GM12878 (cell line): Measurements from ENCODE around the gene DDX31. TPM values are rescaled to one million over a fixed set of nuclear protein-coding genes. Genes with fewer than 3 reads are reported as not detected.

Experiments used
- ATAC-seq: fragments of 200-7000 bp; cut with Tn5 transposase; 3 replicates; pipeline ENCODE4 v1.9.1; 2020; ENCODE audit warnings: mild to moderate bottlenecking, moderate library complexity
- BruUV-seq: library from RNA; stranded (reverse); fragments of 400-500 nt; replicated peaks from 2 replicates; lab custom pipeline; 2021; lab: Mats Ljungman, UMichigan
- CTCF ChIA-PET: fragments of 300-600 bp; sonication (Branson Sonifier 250); formaldehyde crosslinking; extraction: SDS; loops from one replicate; lab custom pipeline; 2021; ENCODE audit warnings: inconsistent platforms; lab: Yijun Ruan, JAX
- POLR2A ChIA-PET: fragments of 350-600 bp; formaldehyde crosslinking; extraction: SDS; loops from one replicate; lab custom pipeline; 2021; ENCODE audit warnings: inconsistent platforms; lab: Charles Lee
- RAD21 ChIA-PET: fragments of 300-600 bp; sonication (Branson Sonifier 250); formaldehyde crosslinking; loops from one replicate; lab custom pipeline; 2023; ENCODE audit warnings: antibody characterized with exemption; ENCODE audit not compliant: unreplicated experiment; lab: Charles Lee
- SMC1A ChIA-PET: fragments of 300-600 bp; sonication (Branson Sonifier 250); formaldehyde crosslinking; loops from one replicate; lab custom pipeline; 2023; ENCODE audit not compliant: unreplicated experiment, uncharacterized antibody; lab: Charles Lee
- DNase-seq: peaks from one replicate; pipeline ENCODE4 v3.0.0-alpha.2; 2011; ENCODE audit warnings: low read depth, low spot score
- FAIRE-seq: peaks from 3 replicates; lab custom pipeline; 2011; peaks lifted over from hg19 to GRCh38; lab: Jason Lieb, UNC
- H2AFZ ChIP-seq: 2 replicates; pipeline ENCODE4 v1.6.0; 2011; ENCODE audit warnings: low read depth, low read length, control low read depth; ENCODE audit not compliant: control insufficient read depth
- H3K27ac ChIP-seq: 2 replicates; pipeline ENCODE4 v1.5.1; 2011; ENCODE audit warnings: control low read depth; ENCODE audit not compliant: control insufficient read depth, insufficient read depth
- H3K27me3 ChIP-seq, 2 experiments: replicated peaks in 1 of 2; 2 replicates each; pipeline versions ENCODE4 v1.6.0 to v1.6.1; 2011; ENCODE audit warnings: low read length in 1 of 2; ENCODE audit not compliant: control insufficient read depth in 2 of 2, insufficient read depth in 2 of 2
- H3K36me3 ChIP-seq, 2 experiments: 2 replicates each; pipeline ENCODE4 v1.5.1; 2011; ENCODE audit warnings: low read length in 1 of 2; ENCODE audit not compliant: control insufficient read depth in 2 of 2, insufficient read depth in 2 of 2
- H3K4me1 ChIP-seq: 2 replicates; pipeline ENCODE4 v1.6.1; 2011; ENCODE audit warnings: mild to moderate bottlenecking, low read length, moderate library complexity, mixed read lengths; ENCODE audit not compliant: control insufficient read depth, insufficient read depth
- H3K4me2 ChIP-seq: 2 replicates; pipeline ENCODE4 v1.6.0; 2011; ENCODE audit warnings: control low read depth; ENCODE audit not compliant: control insufficient read depth, insufficient read depth
- H3K4me3 ChIP-seq: fragments of 200-600 bp; sonication (generic); 2 replicates; pipeline ENCODE4 v1.5.1; 2016
- H3K79me2 ChIP-seq: 2 replicates; pipeline ENCODE4 v1.6.0; 2011; ENCODE audit warnings: low read length; ENCODE audit not compliant: control insufficient read depth, insufficient read depth
- H3K9ac ChIP-seq: 2 replicates; pipeline ENCODE4 v1.8.0; 2011; ENCODE audit warnings: low read length, control low read depth, mixed read lengths; ENCODE audit not compliant: control insufficient read depth, insufficient read depth
- H3K9me3 ChIP-seq: replicated peaks from 3 replicates; pipeline ENCODE4 v1.5.1; 2011; ENCODE audit warnings: mild to moderate bottlenecking, low read length; ENCODE audit not compliant: control insufficient read depth, insufficient read depth
- H4K20me1 ChIP-seq: 2 replicates; pipeline ENCODE4 v1.6.0; 2011; ENCODE audit not compliant: control insufficient read depth, insufficient read depth
- BCLAF1 ChIP-seq: fragments of 450-650 bp; IDR thresholded peaks from 2 replicates; pipeline ENCODE4 v1.6.1; 2017; ENCODE audit warnings: antibody characterized with exemption, mild to moderate bottlenecking, moderate library complexity
- CTCF ChIP-seq, 3 experiments: IDR thresholded peaks in 2 of 3; conservative IDR thresholded peaks in 1 of 3; 2 replicates each; pipeline ENCODE4 v1.5.1; 2011; ENCODE audit warnings: low read depth in 3 of 3, low read length in 3 of 3, mild to moderate bottlenecking in 3 of 3, control low read depth in 2 of 3, moderate library complexity in 2 of 3, inconsistent platforms in 1 of 3, mixed read lengths in 1 of 3; ENCODE audit not compliant: control insufficient read depth in 2 of 3, insufficient read depth in 1 of 3; ENCODE audit errors: extremely low read depth in 1 of 3
- EED ChIP-seq: sonication (generic); IDR thresholded peaks from 2 replicates; pipeline ENCODE4 v1.6.1; 2016; ENCODE audit warnings: antibody characterized with exemption, low read depth
- ZNF24 ChIP-seq: fragments of 450-650 bp; IDR thresholded peaks from 2 replicates; pipeline ENCODE4 v1.6.1; 2017; ENCODE audit warnings: antibody characterized with exemption, mild to moderate bottlenecking
- WGBS: methylation state at CpG from one replicate; pipeline ENCODE4 v1.1.6; 2016; ENCODE audit warnings: low lambda C conversion rate; ENCODE audit not compliant: insufficient replicate concordance, insufficient coverage; ENCODE audit errors: missing lambda C conversion rate; 5-methylcytosine and 5-hydroxymethylcytosine counted together
- in situ Hi-C: fragments of 300-500 bp; cut with MboI; formaldehyde crosslinking; loops from 9 replicates; pipeline ENCODE4 v1.14.3; 2018; ENCODE audit warnings: mixed read lengths
- intact Hi-C: fragments of 100-400 bp; cut with micrococcal nuclease; formaldehyde crosslinking; loops from one replicate; pipeline ENCODE4 v1.14.2; 2022; ENCODE audit not compliant: unreplicated experiment
- polyA plus RNA-seq, 11 experiments: library from polyadenylated mRNA; depleted of rRNA in 4 of 11; unstranded in 6 of 11; stranded (reverse) in 5 of 11; fragments of >200 nt; fragmentation: Nextera tagmentation in 4 of 11; fragmentation: Illumina TruSeq in 1 of 11; extraction: Ambion mirVana in 4 of 11; extraction: Trizol in 1 of 11; gene quantifications; 1 replicate in 1 of 11; 2 replicates in 10 of 11; pipeline versions ENCODE4 v1.2.1 to v1.2.3, GENCODE V29; 2011 to 2016; ENCODE audit warnings: inconsistent platforms in 2 of 11, missing spikeins in 2 of 11, low read depth in 1 of 11
- total RNA-seq, 4 experiments: library from RNA; depleted of rRNA in 3 of 4; stranded (reverse); fragments of >200 nt in 3 of 4; fragmentation: Illumina TruSeq in 1 of 4; extraction: Trizol in 1 of 4; gene quantifications; 2 replicates each; pipeline versions ENCODE4 v1.2.1 to v1.2.3, GENCODE V29; 2013 to 2021
- TF ChIP-seq, protein P1 (sequence below): fragments of 150-350 bp; IDR thresholded peaks from 2 replicates; pipeline ENCODE4 v1.6.1; 2014; ENCODE audit warnings: mild to moderate bottlenecking, low read depth, low read length
- TF ChIP-seq, protein P2 (sequence below): fragments of 450-650 bp; IDR thresholded peaks from 2 replicates; pipeline ENCODE4 v1.6.1; 2016; ENCODE audit warnings: mild to moderate bottlenecking

DDX31 gene
- total and polyA plus RNA-seq, 10 of the 15 experiments (the other 5 are each of a cell fraction or from before 2014, with no cell fraction given) = 12.1 to 30.8 (median 20.8) TPM

- POLR2A ChIA-PET = no interaction called here
- CTCF ChIA-PET = no interaction called here
- H4K20me1 ChIP-seq = no peaks in the 10 kb centered on the region
- DNase-seq = no peak
- BruUV-seq = no TSS peak
- in situ Hi-C loops = no loop called here
- no peak overlapping the region for H3K27ac ChIP-seq
- H3K9ac ChIP-seq = no peak overlapping the region
- 7% methylated on average over 27 of the region's 27 CpGs for WGBS
- no peaks in the 10 kb centered on the region for H3K36me3 ChIP-seq
- no peaks in the 10 kb centered on the region for H3K9me3 ChIP-seq
- ATAC-seq = no peak
- intact Hi-C loops = no loop called here
- H2AFZ ChIP-seq = no peak overlapping the region
- H3K27me3 ChIP-seq = peaks cover 0 to 3% of the 10 kb centered on the region in 2 experiments; a peak in 3 of 4 replicates
- SMC1A ChIA-PET = no interaction called here
- RAD21 ChIA-PET = no interaction called here
- H3K4me1 ChIP-seq = no peaks in the 10 kb centered on the region
- H3K4me3 ChIP-seq = no peak overlapping the region
- no peaks in the 10 kb centered on the region for H3K79me2 ChIP-seq
- peak in 2 of 3 experiments; percentile 31 to 39; a peak in 3 of 6 replicates for TF ChIP-seq CTCF (IDR thresholded peaks at IDR 0.05 in 2 of 3, conservative IDR thresholded peaks at IDR 0.05 in 1 of 3; ENCODE audit: control insufficient read depth in 2 of 3, extremely low read depth in 1 of 3, insufficient read depth in 1 of 3, low read depth in 3 of 3, low read length in 3 of 3)
- no peak for TF ChIP-seq ZNF24
- FAIRE-seq = no peak
- no peak overlapping the region for H3K4me2 ChIP-seq
These were observed 123.4 kb downstream of the DDX31 start for GRCh38 chr9:132546148-132547051.

- SMC1A ChIA-PET = no interaction called here
- Histone ChIP-seq H3K9ac (no peak overlapping the region), H4K20me1 (no peaks in the 10 kb centered on the region), H3K27ac (no peak overlapping the region), H2AFZ (no peak overlapping the region), H3K4me2 (no peak overlapping the region), H3K79me2 (no peaks in the 10 kb centered on the region), H3K36me3 (no peaks in the 10 kb centered on the region), H3K27me3 (peaks cover 0 to 3% of the 10 kb centered on the region in 2 experiments; a peak in 3 of 4 replicates), H3K4me1 (no peaks in the 10 kb centered on the region), H3K9me3 (no peaks in the 10 kb centered on the region), H3K4me3 (no peak overlapping the region)
- WGBS = 45% methylated on average over 9 of the region's 9 CpGs
- intact Hi-C loops = no loop called here
- CTCF ChIA-PET = no interaction called here
- RAD21 ChIA-PET = no interaction called here
- no TSS peak for BruUV-seq
- POLR2A ChIA-PET = no interaction called here
- no peak for ATAC-seq
- TF ChIP-seq BCLAF1 = no peak
- TF ChIP-seq EED = no peak
- TF ChIP-seq, protein P1, sequence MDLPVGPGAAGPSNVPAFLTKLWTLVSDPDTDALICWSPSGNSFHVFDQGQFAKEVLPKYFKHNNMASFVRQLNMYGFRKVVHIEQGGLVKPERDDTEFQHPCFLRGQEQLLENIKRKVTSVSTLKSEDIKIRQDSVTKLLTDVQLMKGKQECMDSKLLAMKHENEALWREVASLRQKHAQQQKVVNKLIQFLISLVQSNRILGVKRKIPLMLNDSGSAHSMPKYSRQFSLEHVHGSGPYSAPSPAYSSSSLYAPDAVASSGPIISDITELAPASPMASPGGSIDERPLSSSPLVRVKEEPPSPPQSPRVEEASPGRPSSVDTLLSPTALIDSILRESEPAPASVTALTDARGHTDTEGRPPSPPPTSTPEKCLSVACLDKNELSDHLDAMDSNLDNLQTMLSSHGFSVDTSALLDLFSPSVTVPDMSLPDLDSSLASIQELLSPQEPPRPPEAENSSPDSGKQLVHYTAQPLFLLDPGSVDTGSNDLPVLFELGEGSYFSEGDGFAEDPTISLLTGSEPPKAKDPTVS = no peak
- TF ChIP-seq, protein P2, sequence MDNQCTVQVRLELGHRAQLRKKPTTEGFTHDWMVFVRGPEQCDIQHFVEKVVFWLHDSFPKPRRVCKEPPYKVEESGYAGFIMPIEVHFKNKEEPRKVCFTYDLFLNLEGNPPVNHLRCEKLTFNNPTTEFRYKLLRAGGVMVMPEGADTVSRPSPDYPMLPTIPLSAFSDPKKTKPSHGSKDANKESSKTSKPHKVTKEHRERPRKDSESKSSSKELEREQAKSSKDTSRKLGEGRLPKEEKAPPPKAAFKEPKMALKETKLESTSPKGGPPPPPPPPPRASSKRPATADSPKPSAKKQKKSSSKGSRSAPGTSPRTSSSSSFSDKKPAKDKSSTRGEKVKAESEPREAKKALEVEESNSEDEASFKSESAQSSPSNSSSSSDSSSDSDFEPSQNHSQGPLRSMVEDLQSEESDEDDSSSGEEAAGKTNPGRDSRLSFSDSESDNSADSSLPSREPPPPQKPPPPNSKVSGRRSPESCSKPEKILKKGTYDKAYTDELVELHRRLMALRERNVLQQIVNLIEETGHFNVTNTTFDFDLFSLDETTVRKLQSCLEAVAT = no peak
- DNase-seq = no peak
- FAIRE-seq = no peak
- in situ Hi-C loops = no loop called here
These were observed 124.2 kb downstream of the DDX31 start for GRCh38 chr9:132545578-132545977.
